HepG2 (cell line): ENCODE data around the gene AGPAT3. TPM values are rescaled to one million over a fixed set of nuclear protein-coding genes. Genes with fewer than 3 reads are reported as not detected.

ENCODE experiments used
- ATAC-seq: fragments of 200-7000 bp; cut with Tn5 transposase; 3 replicates; pipeline ENCODE4 v1.9.1; 2020; ENCODE audit warnings: mild to moderate bottlenecking, moderate library complexity
- BruUV-seq: library from RNA; stranded (reverse); fragments of 400-500 nt; replicated peaks from 2 replicates; lab custom pipeline; 2021; lab: Mats Ljungman, UMichigan
- CTCF ChIA-PET: fragments of 300-600 bp; formaldehyde crosslinking; extraction: SDS; loops from one replicate; lab custom pipeline; 2021; ENCODE audit warnings: low total read pairs, inconsistent platforms, low intra/inter-chr PET ratio; lab: Yijun Ruan, JAX
- POLR2A ChIA-PET: fragments of 350-600 bp; sonication (Branson Sonifier 250); formaldehyde crosslinking; loops from one replicate; lab custom pipeline; 2020; ENCODE audit warnings: antibody characterized with exemption, inconsistent platforms; lab: Yijun Ruan, JAX
- DNase-seq: peaks from one replicate; pipeline ENCODE4 v3.0.0-alpha.2; 2015; ENCODE audit warnings: low spot score
- FAIRE-seq: peaks from 3 replicates; lab custom pipeline; 2011; peaks lifted over from hg19 to GRCh38; lab: Jason Lieb, UNC
- H2AFZ ChIP-seq: one replicate; pipeline ENCODE4 v1.6.1; 2011; ENCODE audit warnings: low read length, inconsistent platforms
- H3K27ac ChIP-seq: fragments of 300-600 bp; 3 replicates; pipeline ENCODE4 v1.8.0; 2011; ENCODE audit warnings: mixed run types, mild to moderate bottlenecking, mixed read lengths, low read length, inconsistent platforms; ENCODE audit not compliant: insufficient read depth; ENCODE audit errors: extremely low read length
- H3K27me3 ChIP-seq, 2 experiments: fragments of 200-600 bp in 1 of 2; 2 replicates in 1 of 2; 3 replicates in 1 of 2; pipeline versions ENCODE4 v1.6.0 to v1.8.0; 2011; ENCODE audit warnings: low read length in 2 of 2, mild to moderate bottlenecking in 2 of 2, moderate library complexity in 2 of 2, inconsistent platforms in 1 of 2; ENCODE audit not compliant: insufficient read depth in 2 of 2, control insufficient read depth in 1 of 2
- H3K36me3 ChIP-seq, 2 experiments: fragments of 200-600 bp in 1 of 2; replicated peaks in 1 of 2; 2 replicates in 1 of 2; 3 replicates in 1 of 2; pipeline versions ENCODE4 v1.5.1 to v1.8.0; 2011; ENCODE audit warnings: low read length in 2 of 2, inconsistent platforms in 1 of 2; ENCODE audit not compliant: insufficient read depth in 2 of 2, control insufficient read depth in 1 of 2
- H3K4me1 ChIP-seq: 2 replicates; pipeline ENCODE4 v1.5.1; 2012; ENCODE audit warnings: low read length, inconsistent platforms; ENCODE audit not compliant: insufficient read depth
- H3K4me2 ChIP-seq: 2 replicates; pipeline ENCODE4 v1.6.0; 2011; ENCODE audit warnings: low read depth, low read length, inconsistent platforms
- H3K4me3 ChIP-seq, 3 experiments: fragments of 200-600 bp in 1 of 3; sonication (generic), shearing (Covaris generic) in 1 of 3; replicated peaks in 1 of 3; 2 replicates each; pipeline ENCODE4 v1.5.1; 2011 to 2016; ENCODE audit warnings: low read length in 3 of 3, inconsistent platforms in 2 of 3, low read depth in 2 of 3, mild to moderate bottlenecking in 2 of 3, control low read depth in 1 of 3, mixed read lengths in 1 of 3; ENCODE audit not compliant: insufficient read depth in 1 of 3
- H3K79me2 ChIP-seq: one replicate; pipeline ENCODE4 v1.6.1; 2011; ENCODE audit warnings: low read length, inconsistent platforms; ENCODE audit not compliant: insufficient read depth
- H3K9ac ChIP-seq: 2 replicates; pipeline ENCODE4 v1.6.0; 2011; ENCODE audit warnings: mild to moderate bottlenecking, low read depth, low read length, inconsistent platforms; ENCODE audit not compliant: insufficient read depth
- H3K9me3 ChIP-seq: 2 replicates; pipeline ENCODE4 v1.5.1; 2012; ENCODE audit warnings: mild to moderate bottlenecking, low read length
- H4K20me1 ChIP-seq: 2 replicates; pipeline ENCODE4 v1.6.0; 2011; ENCODE audit warnings: inconsistent platforms, mild to moderate bottlenecking, low read length, moderate library complexity; ENCODE audit not compliant: insufficient read depth
- ATF3 ChIP-seq: sonication (generic); formaldehyde crosslinking; IDR thresholded peaks from 2 replicates; pipeline ENCODE4 v1.4.0; 2020; ENCODE audit warnings: missing genetic modification reagents
- MED8 ChIP-seq: sonication (generic); formaldehyde crosslinking; IDR thresholded peaks from 2 replicates; pipeline ENCODE4 v1.8.1; 2023; ENCODE audit warnings: mild to moderate bottlenecking, missing genetic modification reagents; ENCODE audit not compliant: insufficient replicate concordance
- NCOA1 ChIP-seq: sonication (generic); formaldehyde crosslinking; IDR thresholded peaks from 2 replicates; pipeline ENCODE4 v1.9.0; 2021; ENCODE audit warnings: missing genetic modification reagents
- NCOA2 ChIP-seq: sonication (generic); formaldehyde crosslinking; IDR thresholded peaks from 2 replicates; pipeline ENCODE4 v1.8.0; 2022; ENCODE audit warnings: inconsistent platforms
- NR2C2 ChIP-seq: sonication (generic); formaldehyde crosslinking; IDR thresholded peaks from 2 replicates; pipeline ENCODE4 v1.4.0; 2020; ENCODE audit warnings: missing genetic modification reagents, mild to moderate bottlenecking, moderate library complexity, borderline replicate concordance
- SCMH1 ChIP-seq: sonication (generic); formaldehyde crosslinking; IDR thresholded peaks from 2 replicates; pipeline ENCODE4 v1.9.0; 2021; ENCODE audit warnings: missing genetic modification reagents, mild to moderate bottlenecking, borderline replicate concordance
- ZBTB2 ChIP-seq: sonication (generic); formaldehyde crosslinking; IDR thresholded peaks from 2 replicates; pipeline ENCODE4 v1.8.0; 2022; ENCODE audit warnings: low read depth, missing genetic modification reagents
- ZMYM3 ChIP-seq: sonication (generic); formaldehyde crosslinking; IDR thresholded peaks from 2 replicates; pipeline ENCODE4 v1.5.1; 2020; ENCODE audit warnings: mild to moderate bottlenecking, missing genetic modification reagents
- ZNF337 ChIP-seq: sonication (generic); formaldehyde crosslinking; IDR thresholded peaks from 2 replicates; pipeline ENCODE4 v1.5.1; 2020; ENCODE audit warnings: missing genetic modification reagents, low read depth, mild to moderate bottlenecking, borderline replicate concordance
- WGBS: methylation state at CpG from one replicate; pipeline ENCODE4 v1.1.6; 2017; ENCODE audit warnings: low lambda C conversion rate; 5-methylcytosine and 5-hydroxymethylcytosine counted together
- in situ Hi-C: cut with HindIII; loops from 2 replicates; pipeline ENCODE4 v1.10.0; 2017; ENCODE audit warnings: low pct_unique_long_range_greater_than_20kb; ENCODE audit not compliant: extremely low pct_ligation_motif_present
- intact Hi-C: fragments of 100-400 bp; cut with micrococcal nuclease; formaldehyde crosslinking; loops from one replicate; pipeline ENCODE4 v1.10.0; 2022; ENCODE audit not compliant: unreplicated experiment
- polyA plus RNA-seq, 8 experiments: library from polyadenylated mRNA; depleted of rRNA in 3 of 8; stranded (reverse) in 7 of 8; unstranded in 1 of 8; fragments of >200 nt; fragmentation: Illumina TruSeq in 4 of 8; extraction: Trizol in 4 of 8; gene quantifications; 2 replicates each; pipeline versions ENCODE4 v1.2.1 to v1.2.3, GENCODE V29; 2011 to 2016; ENCODE audit warnings: low read depth in 4 of 8, missing spikeins in 1 of 8, mixed read lengths in 1 of 8; ENCODE audit not compliant: insufficient read depth in 1 of 8
- total RNA-seq, 5 experiments: library from RNA; depleted of rRNA; stranded (reverse); fragments of >200 nt; fragmentation: Illumina TruSeq; extraction: Trizol; gene quantifications; 2 replicates each; pipeline ENCODE4 v1.2.3, GENCODE V29; 2016; ENCODE audit warnings: low read depth in 1 of 5
- TF ChIP-seq, protein P1 (sequence below): sonication (generic); formaldehyde crosslinking; IDR thresholded peaks from 2 replicates; pipeline ENCODE4 v1.4.0; 2020; ENCODE audit warnings: low read depth, missing genetic modification reagents
- TF ChIP-seq, protein P2 (sequence below): sonication (generic); formaldehyde crosslinking; IDR thresholded peaks from 2 replicates; pipeline ENCODE4 v1.4.0; 2020; ENCODE audit warnings: mild to moderate bottlenecking, missing genetic modification reagents

AGPAT3 gene
- total and polyA plus RNA-seq, 2 of the 13 experiments (the other 11 are each of a cell fraction or from before 2014, with no cell fraction given) = 32.2 to 54.4 TPM

GRCh38 chr21:43906585-43907370 lies 41.8 kb downstream of the AGPAT3 start:
- no TSS peak for BruUV-seq
- in situ Hi-C loops = no loop called here
- intact Hi-C loops = no loop called here

GRCh38 chr21:43907751-43908150 lies 42.7 kb downstream of the AGPAT3 start:
- H3K9me3 ChIP-seq = no peaks in the 10 kb centered on the region
- DNase-seq = no peak
- H3K27ac ChIP-seq = no peak overlapping the region
- H3K27me3 ChIP-seq = no peaks in the 10 kb centered on the region
- 88% methylated on average over 22 of the region's 22 CpGs for WGBS
- no peak overlapping the region for H3K9ac ChIP-seq
- no TSS peak for BruUV-seq
- H3K4me2 ChIP-seq = no peak overlapping the region
- no peak for ATAC-seq
- H3K79me2 ChIP-seq = peaks cover 32% of the 10 kb centered on the region
- H4K20me1 ChIP-seq = peaks cover 25% of the 10 kb centered on the region; the same call in 1 of the 2 replicates
- POLR2A ChIA-PET = no interaction called here
- in situ Hi-C loops = no loop called here
- H3K4me3 ChIP-seq = no peak overlapping the region
- CTCF ChIA-PET = no interaction called here
- H2AFZ ChIP-seq = no peak overlapping the region
- FAIRE-seq = no peak
- H3K4me1 ChIP-seq = peaks cover 45% of the 10 kb centered on the region
- H3K36me3 ChIP-seq = peaks cover 6 to 28% of the 10 kb centered on the region in 2 experiments; a peak in 3 of 5 replicates
- intact Hi-C loops = no loop called here
- TF ChIP-seq NCOA2 = no peak
- TF ChIP-seq, protein P1, sequence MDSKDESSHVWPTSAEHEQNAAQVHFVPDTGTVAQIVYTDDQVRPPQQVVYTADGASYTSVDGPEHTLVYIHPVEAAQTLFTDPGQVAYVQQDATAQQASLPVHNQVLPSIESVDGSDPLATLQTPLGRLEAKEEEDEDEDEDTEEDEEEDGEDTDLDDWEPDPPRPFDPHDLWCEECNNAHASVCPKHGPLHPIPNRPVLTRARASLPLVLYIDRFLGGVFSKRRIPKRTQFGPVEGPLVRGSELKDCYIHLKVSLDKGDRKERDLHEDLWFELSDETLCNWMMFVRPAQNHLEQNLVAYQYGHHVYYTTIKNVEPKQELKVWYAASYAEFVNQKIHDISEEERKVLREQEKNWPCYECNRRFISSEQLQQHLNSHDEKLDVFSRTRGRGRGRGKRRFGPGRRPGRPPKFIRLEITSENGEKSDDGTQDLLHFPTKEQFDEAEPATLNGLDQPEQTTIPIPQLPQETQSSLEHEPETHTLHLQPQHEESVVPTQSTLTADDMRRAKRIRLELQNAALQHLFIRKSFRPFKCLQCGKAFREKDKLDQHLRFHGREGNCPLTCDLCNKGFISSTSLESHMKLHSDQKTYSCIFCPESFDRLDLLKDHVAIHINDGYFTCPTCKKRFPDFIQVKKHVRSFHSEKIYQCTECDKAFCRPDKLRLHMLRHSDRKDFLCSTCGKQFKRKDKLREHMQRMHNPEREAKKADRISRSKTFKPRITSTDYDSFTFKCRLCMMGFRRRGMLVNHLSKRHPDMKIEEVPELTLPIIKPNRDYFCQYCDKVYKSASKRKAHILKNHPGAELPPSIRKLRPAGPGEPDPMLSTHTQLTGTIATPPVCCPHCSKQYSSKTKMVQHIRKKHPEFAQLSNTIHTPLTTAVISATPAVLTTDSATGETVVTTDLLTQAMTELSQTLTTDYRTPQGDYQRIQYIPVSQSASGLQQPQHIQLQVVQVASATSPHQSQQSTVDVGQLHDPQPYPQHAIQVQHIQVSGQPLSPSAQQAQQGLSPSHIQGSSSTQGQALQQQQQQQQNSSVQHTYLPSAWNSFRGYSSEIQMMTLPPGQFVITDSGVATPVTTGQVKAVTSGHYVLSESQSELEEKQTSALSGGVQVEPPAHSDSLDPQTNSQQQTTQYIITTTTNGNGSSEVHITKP (CRISPR knock-in tag) = no peak
- TF ChIP-seq, protein P2, sequence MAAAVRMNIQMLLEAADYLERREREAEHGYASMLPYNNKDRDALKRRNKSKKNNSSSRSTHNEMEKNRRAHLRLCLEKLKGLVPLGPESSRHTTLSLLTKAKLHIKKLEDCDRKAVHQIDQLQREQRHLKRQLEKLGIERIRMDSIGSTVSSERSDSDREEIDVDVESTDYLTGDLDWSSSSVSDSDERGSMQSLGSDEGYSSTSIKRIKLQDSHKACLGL = no peak
- TF ChIP-seq MED8 (CRISPR knock-in tag) = no peak
- TF ChIP-seq SCMH1 (CRISPR knock-in tag) = no peak
- no peak for TF ChIP-seq NCOA1 (CRISPR knock-in tag)
- no peak for TF ChIP-seq ATF3
- TF ChIP-seq NR2C2 (CRISPR knock-in tag) = no peak
- no peak for TF ChIP-seq ZBTB2
- TF ChIP-seq ZNF337 = no peak

More at GRCh38 chr21:43906585-43907370, 41.8 kb downstream of the AGPAT3 start:
- peaks cover 20% of the 10 kb centered on the region; the same call in 1 of the 2 replicates for H4K20me1 ChIP-seq
- no peak for ATAC-seq
- no peak overlapping the region for H2AFZ ChIP-seq
- DNase-seq = no peak
- TF ChIP-seq ZMYM3 (CRISPR knock-in tag) = no peak
- no peak for FAIRE-seq
- no peaks in the 10 kb centered on the region for H3K27me3 ChIP-seq
- H3K9ac ChIP-seq = no peak overlapping the region
- ChIA-PET CTCF (no interaction called here), POLR2A (interaction anchor here (0.6 kb wide), 1 partner anchor 80 kb away, joined by 3 read pairs; no protein-coding TSS in a partner anchor)
- H3K4me3 ChIP-seq = no peak overlapping the region
- H3K9me3 ChIP-seq = no peaks in the 10 kb centered on the region
- H3K4me2 ChIP-seq = no peak overlapping the region
- over 99% methylated on average over 19 of the region's 26 CpGs for WGBS
- peaks cover 31% of the 10 kb centered on the region for H3K79me2 ChIP-seq
- H3K27ac ChIP-seq = no peak overlapping the region
- H3K36me3 ChIP-seq = peaks cover 6 to 31% of the 10 kb centered on the region in 2 experiments; a peak in 4 of 5 replicates
- peaks cover 36% of the 10 kb centered on the region for H3K4me1 ChIP-seq
